Stimulated activated CD4-positive, alpha-beta T cell treated with anti-CD3 and anti-CD28 coated beads, Interleukin-2, amount 100 ng/mL, for 48 hours (primary cell): ENCODE results near the gene ZNF346.

Source experiments
- DNase-seq, 2 donors: peaks; one replicate each; pipeline ENCODE4 v3.0.0-alpha.2; 2020

The ZNF346 gene

GRCh38 chr5:177096162-177097015 is 73.9 kb downstream of the ZNF346 start:
- DNase-seq = no peak

- DNase-seq = no peak
Measured at GRCh38 chr5:177097016-177097985, 74.8 kb downstream of the ZNF346 start.

- DNase-seq = no peak
Measured at GRCh38 chr5:177098120-177098469, 75.6 kb downstream of the ZNF346 start.

GRCh38 chr5:177098470-177099141 is 76.1 kb downstream of the ZNF346 start:
- no peak for DNase-seq

- no peak for DNase-seq
Measured at GRCh38 chr5:177099422-177100093, 77.1 kb downstream of the ZNF346 start.

- DNase-seq = no peak
Measured at GRCh38 chr5:177100714-177101121, 78.2 kb downstream of the ZNF346 start.

- DNase-seq = no peak
Measured at GRCh38 chr5:177103523-177104253, 81.2 kb downstream of the ZNF346 start.

GRCh38 chr5:177105691-177106476 is 83.4 kb downstream of the ZNF346 start:
- DNase-seq = no peak

GRCh38 chr5:177107159-177107558 is 84.7 kb downstream of the ZNF346 start:
- DNase-seq = no peak

GRCh38 chr5:177109810-177110209 is 87.3 kb downstream of the ZNF346 start:
- no peak for DNase-seq

GRCh38 chr5:177111720-177112394 is 89.4 kb downstream of the ZNF346 start:
- peak; percentile 61 to 63 for DNase-seq

- no peak for DNase-seq
Measured at GRCh38 chr5:177112589-177113220, 90.2 kb downstream of the ZNF346 start.

GRCh38 chr5:177113566-177114424 is 91.3 kb downstream of the ZNF346 start:
- DNase-seq = peak; percentile 78 to 81

GRCh38 chr5:177116631-177117373 is 94.3 kb downstream of the ZNF346 start:
- DNase-seq = peak; percentile 75 to 80

GRCh38 chr5:177117441-177118045 is 95.0 kb downstream of the ZNF346 start:
- no peak for DNase-seq

GRCh38 chr5:177122566-177122965 is 100.1 kb downstream of the ZNF346 start:
- DNase-seq = no peak

GRCh38 chr5:177123789-177124485 is 101.4 kb downstream of the ZNF346 start:
- no peak for DNase-seq
